Testis (tissue), 3 donors: Measurements from ENCODE around the gene ZNF800. TPM values are rescaled to one million over a fixed set of nuclear protein-coding genes. Genes with fewer than 3 reads are reported as not detected.

ENCODE experiments used
- DNase-seq: peaks from one replicate; pipeline ENCODE4 v3.0.0-alpha.2; 2019
- H3K27ac ChIP-seq, 2 donors: fragments of 200-600 bp; sonication (generic); one replicate each; pipeline ENCODE4 v1.5.1; 2019
- H3K27me3 ChIP-seq: fragments of 200-600 bp; sonication (generic); one replicate; pipeline ENCODE4 v1.5.1; 2019
- H3K36me3 ChIP-seq: fragments of 200-600 bp; sonication (generic); one replicate; pipeline ENCODE4 v1.5.1; 2017; ENCODE audit warnings: low read depth; ENCODE audit errors: missing control alignments
- H3K4me1 ChIP-seq: fragments of 200-600 bp; sonication (generic); one replicate; pipeline ENCODE4 v1.5.1; 2019
- H3K4me3 ChIP-seq, 2 donors: fragments of 200-600 bp; sonication (generic); one replicate each; pipeline ENCODE4 v1.5.1; 2017 to 2019
- H3K9me3 ChIP-seq: fragments of 200-600 bp; sonication (generic); one replicate; pipeline ENCODE4 v1.5.1; 2017
- CTCF ChIP-seq, 3 experiments: fragments of 450-650 bp in 2 of 3; fragments of 200-600 bp in 1 of 3; sonication (generic) in 1 of 3; IDR thresholded peaks; one replicate each; pipeline ENCODE4 v1.5.1; 2016 to 2019; ENCODE audit warnings: antibody characterized with exemption in 3 of 3, mild to moderate bottlenecking in 2 of 3, moderate library complexity in 1 of 3
- POLR2A ChIP-seq: fragments of 450-650 bp; IDR thresholded peaks from one replicate; pipeline ENCODE4 v1.6.1; 2017; ENCODE audit warnings: antibody characterized with exemption, mild to moderate bottlenecking, moderate library complexity
- WGBS, 2 donors: methylation state at CpG; one replicate each; pipeline ENCODE4 v1.1.5; 2018; 5-methylcytosine and 5-hydroxymethylcytosine counted together
- intact Hi-C: fragments of 100-400 bp; cut with DNase I; formaldehyde crosslinking; loops from one replicate; pipeline ENCODE4 v1.15.1; 2023; ENCODE audit warnings: low total_unique reads
- polyA plus RNA-seq: library from polyadenylated mRNA; stranded (reverse); fragments of 350-450 nt; fragmentation: Illumina TruSeq; extraction: RNeasy Lipid Tissue Mini Kit (QIAGEN cat#74804); gene quantifications from one replicate; pipeline ENCODE4 v1.2.3, GENCODE V29; 2014; ENCODE audit warnings: low read depth, low replicate concordance; ENCODE audit not compliant: insufficient read depth
- total RNA-seq, 2 donors: library from RNA; depleted of rRNA; stranded (reverse); fragments of >200 nt; gene quantifications; one replicate each; pipeline ENCODE4 v1.2.3, GENCODE V29; 2016

The ZNF800 gene
- total and polyA plus RNA-seq, 3 donors from 2014 or later = 31.5 to 44.3 (median 40.7) TPM

GRCh38 chr7:127338122-127338521 lies 54.4 kb downstream of the ZNF800 start:
- TF ChIP-seq CTCF (IDR thresholded peaks at IDR 0.05) = no peak
- TF ChIP-seq POLR2A = no peak
- H3K9me3 ChIP-seq = no peaks in the 10 kb centered on the region
- no peak overlapping the region for H3K4me3 ChIP-seq
- WGBS, 2 donors = 83 to 86% methylated on average over 1 of the region's 1 CpG
- H3K27ac ChIP-seq = no peak overlapping the region
- no peaks in the 10 kb centered on the region for H3K27me3 ChIP-seq
- no peaks in the 10 kb centered on the region for H3K4me1 ChIP-seq
- intact Hi-C loops = no loop called here
- DNase-seq = no peak
- no peaks in the 10 kb centered on the region for H3K36me3 ChIP-seq

GRCh38 chr7:127337581-127337980 lies 54.9 kb downstream of the ZNF800 start:
- intact Hi-C loops = no loop called here
- TF ChIP-seq CTCF (IDR thresholded peaks at IDR 0.05) (no peak), POLR2A (no peak)
- H3K27me3 ChIP-seq = no peaks in the 10 kb centered on the region
- no peak for DNase-seq
- no peaks in the 10 kb centered on the region for H3K9me3 ChIP-seq
- H3K27ac ChIP-seq = no peak overlapping the region
- H3K4me1 ChIP-seq = no peaks in the 10 kb centered on the region
- no peak overlapping the region for H3K4me3 ChIP-seq
- WGBS, 2 donors = 85 to 87% methylated on average over 5 of the region's 5 CpGs
- no peaks in the 10 kb centered on the region for H3K36me3 ChIP-seq

GRCh38 chr7:127336458-127336857 lies 56.0 kb downstream of the ZNF800 start:
- 92 to 95% methylated on average over 2 of the region's 2 CpGs for WGBS, 2 donors
- TF ChIP-seq CTCF (IDR thresholded peaks at IDR 0.05) (no peak), POLR2A (no peak)
- no peak for DNase-seq

DNA sequence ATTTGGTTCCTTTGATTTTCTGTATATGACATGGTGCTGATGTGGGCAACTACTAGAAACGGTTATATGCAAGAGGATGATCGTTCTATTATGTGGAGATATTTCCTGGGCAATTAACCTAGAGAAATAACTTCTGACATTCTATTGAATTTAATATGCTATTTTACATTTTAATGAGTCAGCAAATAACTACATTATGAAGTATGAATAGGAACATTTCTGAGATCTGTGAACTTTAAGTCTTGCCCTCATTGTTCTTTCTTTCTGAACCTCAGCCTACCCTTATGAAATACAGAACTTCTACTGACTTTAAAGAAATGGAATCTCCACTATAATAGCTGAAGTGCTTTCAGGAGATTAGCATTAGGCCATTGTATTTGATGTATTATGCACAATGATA lies 59.6 kb downstream of the ZNF800 start:
- WGBS, 2 donors = 87 to 97% methylated on average over 2 of the region's 2 CpGs
- Histone ChIP-seq H3K4me1 (no peaks in the 10 kb centered on the region), H3K27me3 (no peaks in the 10 kb centered on the region), H3K9me3 (no peaks in the 10 kb centered on the region), H3K27ac (no peak overlapping the region), H3K4me3 (no peak overlapping the region), H3K36me3 (no peaks in the 10 kb centered on the region)
- DNase-seq = no peak
- TF ChIP-seq POLR2A (no peak), CTCF (IDR thresholded peaks at IDR 0.05) (no peak)
- intact Hi-C loops = no loop called here

More at GRCh38 chr7:127336458-127336857, 56.0 kb downstream of the ZNF800 start:
- Histone ChIP-seq H3K36me3 (no peaks in the 10 kb centered on the region), H3K4me3 (no peak overlapping the region), H3K27ac (no peak overlapping the region), H3K27me3 (no peaks in the 10 kb centered on the region), H3K4me1 (no peaks in the 10 kb centered on the region), H3K9me3 (no peaks in the 10 kb centered on the region)
- intact Hi-C loops = no loop called here

GRCh38 chr7:127330070-127330469 lies 62.4 kb downstream of the ZNF800 start:
- TF ChIP-seq POLR2A = no peak
- no peak for TF ChIP-seq CTCF (IDR thresholded peaks at IDR 0.05)
- H3K27me3 ChIP-seq = no peaks in the 10 kb centered on the region
- H3K36me3 ChIP-seq = no peaks in the 10 kb centered on the region
- DNase-seq = no peak
- no peak overlapping the region for H3K27ac ChIP-seq
- no peaks in the 10 kb centered on the region for H3K9me3 ChIP-seq
- H3K4me3 ChIP-seq = no peak overlapping the region
- H3K4me1 ChIP-seq = no peaks in the 10 kb centered on the region
- 76 to 87% methylated on average over 1 of the region's 1 CpG for WGBS, 2 donors
- intact Hi-C loops = no loop called here
